NCI-H146 treated with DMSO at 0.1 percent for 48 hours (cell line): ENCODE results near the gene ALPG.

Experiments
- DNase-seq: peaks from one replicate; lab custom pipeline; 2025; ENCODE audit not compliant: unreplicated experiment; lab: John Stamatoyannopoulos, UW

ALPG gene

GRCh38 chr2:232456296-232457120, 49.9 kb downstream of the ALPG start:
- no peak for DNase-seq

GRCh38 chr2:232457121-232458011, 50.7 kb downstream of the ALPG start:
- DNase-seq, result no peak

- DNase-seq, result no peak
These were observed 51.5 kb downstream of the ALPG start for GRCh38 chr2:232458051-232458660.

- no peak for DNase-seq
These were observed 52.2 kb downstream of the ALPG start for GRCh38 chr2:232458661-232459418.

DNA sequence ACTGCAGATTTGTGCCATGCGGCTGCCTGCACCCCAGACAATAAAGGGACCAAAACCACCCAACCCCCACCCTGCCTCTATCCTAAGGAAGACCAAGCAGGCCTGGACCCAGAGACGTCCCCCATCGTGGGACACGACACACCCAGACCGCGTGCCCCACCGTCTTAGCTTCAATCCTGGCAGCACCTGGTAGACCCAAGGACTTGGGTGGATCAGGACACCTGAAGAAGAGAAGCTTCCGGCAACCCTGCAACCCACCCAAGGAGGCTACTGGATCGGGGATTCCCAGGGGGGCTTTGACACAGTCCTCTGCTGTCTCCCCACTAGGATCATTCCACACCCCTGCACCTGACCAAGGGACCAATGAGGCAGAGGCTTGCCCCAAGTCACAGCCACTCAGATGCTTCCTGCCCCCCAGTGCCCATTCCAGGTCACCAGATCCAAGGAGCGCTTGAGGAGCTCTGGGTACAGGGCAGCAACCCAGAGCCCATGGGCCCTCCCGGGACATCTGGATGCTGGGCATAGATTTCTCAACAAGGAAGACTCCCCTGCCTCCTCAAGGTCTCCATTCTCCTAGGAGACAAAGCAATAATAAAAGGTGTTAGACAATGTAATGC, 52.9 kb downstream of the ALPG start:
- no peak for DNase-seq

GRCh38 chr2:232460171-232460570, 53.5 kb downstream of the ALPG start:
- DNase-seq, result no peak
